Astrocyte of the spinal cord (primary cell): ENCODE results near the gene PSD.
A peak's percentile ranks its signal among the peaks of the same experiment; 100 is the strongest.

ENCODE experiments used
- DNase-seq: peaks from one replicate; pipeline ENCODE4 v3.0.0; 2011; ENCODE audit warnings: low read depth, low spot score
- H3K4me3 ChIP-seq: 2 replicates; pipeline ENCODE4 v1.5.1; 2011; ENCODE audit warnings: low read depth, mild to moderate bottlenecking, low read length, moderate library complexity
- in situ Hi-C: cut with HindIII; loops from 2 replicates; pipeline ENCODE4 v1.10.0; 2017; ENCODE audit warnings: low sequenced_read_pairs
- TF ChIP-seq, protein P1 (sequence below): IDR thresholded peaks from 2 replicates; pipeline ENCODE4 v1.5.1; 2012; ENCODE audit warnings: low read depth, mild to moderate bottlenecking, low read length, inconsistent platforms

PSD gene

GRCh38 chr10:102358712-102359382 lies 59.7 kb downstream of the PSD start:
- in situ Hi-C loops = no loop called here
- peak; percentile 5 for DNase-seq
- no peak overlapping the region for H3K4me3 ChIP-seq
- TF ChIP-seq, protein P1, sequence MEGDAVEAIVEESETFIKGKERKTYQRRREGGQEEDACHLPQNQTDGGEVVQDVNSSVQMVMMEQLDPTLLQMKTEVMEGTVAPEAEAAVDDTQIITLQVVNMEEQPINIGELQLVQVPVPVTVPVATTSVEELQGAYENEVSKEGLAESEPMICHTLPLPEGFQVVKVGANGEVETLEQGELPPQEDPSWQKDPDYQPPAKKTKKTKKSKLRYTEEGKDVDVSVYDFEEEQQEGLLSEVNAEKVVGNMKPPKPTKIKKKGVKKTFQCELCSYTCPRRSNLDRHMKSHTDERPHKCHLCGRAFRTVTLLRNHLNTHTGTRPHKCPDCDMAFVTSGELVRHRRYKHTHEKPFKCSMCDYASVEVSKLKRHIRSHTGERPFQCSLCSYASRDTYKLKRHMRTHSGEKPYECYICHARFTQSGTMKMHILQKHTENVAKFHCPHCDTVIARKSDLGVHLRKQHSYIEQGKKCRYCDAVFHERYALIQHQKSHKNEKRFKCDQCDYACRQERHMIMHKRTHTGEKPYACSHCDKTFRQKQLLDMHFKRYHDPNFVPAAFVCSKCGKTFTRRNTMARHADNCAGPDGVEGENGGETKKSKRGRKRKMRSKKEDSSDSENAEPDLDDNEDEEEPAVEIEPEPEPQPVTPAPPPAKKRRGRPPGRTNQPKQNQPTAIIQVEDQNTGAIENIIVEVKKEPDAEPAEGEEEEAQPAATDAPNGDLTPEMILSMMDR = no peak

DNA sequence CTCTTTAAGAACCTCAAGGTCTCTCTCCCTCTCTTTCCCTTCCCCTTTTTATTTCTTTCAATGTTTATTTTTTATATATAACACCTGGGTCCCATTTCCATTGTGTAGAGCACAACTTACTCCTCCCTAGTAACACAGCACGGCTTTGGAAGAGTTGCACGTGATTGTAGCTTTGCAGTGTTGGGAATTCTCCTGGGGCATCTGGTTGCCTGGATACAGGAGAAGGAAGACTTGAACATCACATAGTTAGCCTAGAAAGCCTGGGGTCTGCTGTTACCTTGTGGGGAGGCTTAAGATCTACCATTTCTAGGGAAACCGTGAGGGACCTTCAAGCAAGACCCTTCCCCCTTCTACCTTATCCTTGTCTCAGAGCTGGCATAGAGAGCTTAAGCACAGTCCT lies 64.1 kb downstream of the PSD start:
- H3K4me3 ChIP-seq = no peak overlapping the region
- TF ChIP-seq, protein P1 = no peak

More for the DNA sequence above, 64.1 kb downstream of the PSD start:
- in situ Hi-C loops = no loop called here
- DNase-seq = no peak
